Upper lobe of left lung (tissue), 4 donors: ENCODE results near the gene OGFR.
A peak's percentile ranks its signal among the peaks of the same experiment; 100 is the strongest.

Experiments
- CTCF ChIP-seq, 6 experiments: fragments of 450-650 bp in 4 of 6; fragments of 200-600 bp in 2 of 6; sonication (generic) in 2 of 6; IDR thresholded peaks; one replicate each; pipeline ENCODE4 v1.5.1; 2016 to 2019; ENCODE audit warnings: antibody characterized with exemption in 6 of 6
- POLR2A ChIP-seq, 4 donors: fragments of 450-650 bp; IDR thresholded peaks; one replicate each; pipeline ENCODE4 v1.5.1; 2016 to 2017; ENCODE audit warnings: antibody characterized with exemption in 4 of 4, mild to moderate bottlenecking in 2 of 4
- POLR2AphosphoS5 ChIP-seq, 2 donors: sonication (generic); formaldehyde crosslinking; IDR thresholded peaks; one replicate each; pipeline ENCODE4 v1.5.1; 2017; ENCODE audit warnings: antibody characterized with exemption in 2 of 2

GRCh38 chr20:62808211-62808865 is 3.7 kb downstream of the OGFR start:
- peak; percentile 81 to 99 (median 86) for TF ChIP-seq CTCF (IDR thresholded peaks at IDR 0.05)
- TF ChIP-seq POLR2AphosphoS5 (IDR thresholded peaks at IDR 0.05), result no peak
- TF ChIP-seq POLR2A (IDR thresholded peaks at IDR 0.05), result no peak
